Gastroesophageal sphincter (tissue), 4 donors: ENCODE measurements around the gene SLC38A3. TPM values are rescaled to one million over a fixed set of nuclear protein-coding genes. Genes with fewer than 3 reads are reported as not detected.

Experiments used
- ATAC-seq: fragments of 150-250 bp; one replicate; pipeline ENCODE4 v1.9.1; 2016; ENCODE audit warnings: mild to moderate bottlenecking, moderate library complexity
- H3K27ac ChIP-seq, 4 donors: fragments of 200-600 bp; sonication (generic) in 3 of 4; 1 replicate in 3 of 4; 2 replicates in 1 of 4; pipeline ENCODE4 v1.5.1; 2016 to 2019
- H3K27me3 ChIP-seq: fragments of 200-600 bp; sonication (generic); one replicate; pipeline ENCODE4 v1.5.1; 2019
- H3K36me3 ChIP-seq, 2 donors: fragments of 200-600 bp; sonication (generic); one replicate each; pipeline ENCODE4 v1.5.1; 2019; ENCODE audit warnings: control low read depth in 1 of 2
- H3K4me1 ChIP-seq, 3 donors: fragments of 200-600 bp; sonication (generic); 1 replicate in 2 of 3; 2 replicates in 1 of 3; pipeline ENCODE4 v1.5.1; 2016 to 2019; ENCODE audit warnings: control low read depth in 2 of 3
- H3K4me3 ChIP-seq, 2 donors: fragments of 200-600 bp; sonication (generic); one replicate each; pipeline ENCODE4 v1.5.1; 2019; ENCODE audit warnings: mild to moderate bottlenecking in 1 of 2, moderate library complexity in 1 of 2
- H3K9me3 ChIP-seq, 3 donors: fragments of 200-600 bp; sonication (generic); one replicate each; pipeline ENCODE4 v1.5.1; 2017 to 2019; ENCODE audit warnings: control low read depth in 2 of 3
- CTCF ChIP-seq, 4 experiments: fragments of 200-600 bp in 2 of 4; fragments of 450-650 bp in 2 of 4; sonication (generic) in 1 of 4; IDR thresholded peaks; one replicate each; pipeline ENCODE4 v1.5.1; 2017 to 2019; ENCODE audit warnings: antibody characterized with exemption in 4 of 4, mild to moderate bottlenecking in 2 of 4, moderate library complexity in 2 of 4
- EP300 ChIP-seq: sonication (generic); formaldehyde crosslinking; IDR thresholded peaks from one replicate; pipeline ENCODE4 v1.6.1; 2017; ENCODE audit warnings: antibody characterized with exemption, mild to moderate bottlenecking
- POLR2A ChIP-seq, 2 donors: fragments of 450-650 bp; IDR thresholded peaks; one replicate each; pipeline ENCODE4 v1.6.1; 2017; ENCODE audit warnings: antibody characterized with exemption in 2 of 2, mild to moderate bottlenecking in 2 of 2, moderate library complexity in 1 of 2
- POLR2AphosphoS5 ChIP-seq: sonication (generic); formaldehyde crosslinking; IDR thresholded peaks from one replicate; pipeline ENCODE4 v1.6.1; 2017; ENCODE audit warnings: antibody characterized with exemption
- WGBS, 2 donors: methylation state at CpG; one replicate each; pipeline ENCODE4 v1.1.5; 2018; ENCODE audit warnings: low coverage in 1 of 2; 5-methylcytosine and 5-hydroxymethylcytosine counted together
- total RNA-seq, 4 donors: library from RNA; depleted of rRNA; stranded (reverse); fragments of >200 nt; gene quantifications; one replicate each; pipeline ENCODE4 v1.1.0, GENCODE V29; 2016

SLC38A3 gene
- total RNA-seq, 4 donors from 2014 or later, result 0.35 TPM; not detected in 2

DNA sequence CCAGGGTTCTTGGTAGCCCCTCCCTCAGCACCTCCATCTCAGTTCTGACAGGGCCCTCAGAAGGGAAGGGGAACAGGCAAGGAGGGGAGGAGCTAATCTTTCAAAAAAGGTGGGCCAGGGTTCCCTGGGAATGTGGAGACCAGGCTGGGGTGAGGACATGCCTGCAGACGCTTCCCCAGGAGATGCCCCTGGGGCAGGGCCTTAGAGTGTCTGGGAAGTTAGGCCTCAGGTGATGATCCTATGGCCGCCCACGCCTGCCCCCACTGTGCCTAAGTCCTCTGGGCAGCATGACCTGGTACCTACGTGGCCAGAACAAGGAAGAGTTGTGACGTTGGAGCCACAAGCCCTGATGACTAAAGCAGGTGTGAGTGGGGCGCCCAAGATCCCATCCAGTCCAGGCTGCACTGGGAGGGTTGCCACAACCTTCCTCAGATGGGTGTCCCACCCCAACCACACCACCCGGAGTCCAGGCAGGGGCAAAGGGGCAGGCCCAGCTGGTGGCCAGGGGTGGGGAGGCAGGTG is 60.0 kb downstream of the SLC38A3 start:
- ATAC-seq, result peak; percentile 10
- H3K9me3 ChIP-seq, result no peaks in the 10 kb centered on the region
- WGBS, 2 donors, result no CpG with 5 or more reads among the region's 7 CpGs
- H3K27ac ChIP-seq, result peak overlapping the region; percentile 95 to 100 (median 98)
- H3K27me3 ChIP-seq, result no peaks in the 10 kb centered on the region
- peaks cover 0 to 96% (median 53%) of the 10 kb centered on the region in 3 donors for H3K4me1 ChIP-seq
- no peaks in the 10 kb centered on the region for H3K36me3 ChIP-seq
- no peak for TF ChIP-seq POLR2A (IDR thresholded peaks at IDR 0.05)
- TF ChIP-seq POLR2AphosphoS5, result no peak
- TF ChIP-seq EP300, result no peak
- H3K4me3 ChIP-seq, result peak overlapping the region in 1 of 2 donors; percentile 11

DNA sequence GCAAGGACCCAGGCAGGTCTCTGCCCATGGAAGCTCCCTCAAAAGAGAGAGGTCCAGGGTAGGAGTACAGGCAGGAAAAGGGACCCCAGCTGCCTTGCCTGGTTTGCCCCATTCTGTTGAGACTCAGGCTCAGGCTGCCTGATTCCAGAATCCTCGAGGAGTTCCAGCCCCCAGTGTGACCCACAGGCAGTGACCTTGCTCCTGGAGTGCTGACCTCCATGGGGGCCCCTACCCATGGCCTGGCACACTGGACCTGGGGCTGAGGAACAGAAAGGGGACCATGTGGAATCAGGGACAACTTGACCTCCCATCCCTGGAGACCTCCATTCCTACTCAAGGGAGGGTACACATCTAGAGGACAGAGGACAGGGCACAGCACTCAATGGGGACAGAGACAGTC is 60.5 kb downstream of the SLC38A3 start:
- H3K4me3 ChIP-seq, result peak overlapping the region in 1 of 2 donors; percentile 11
- no peak for TF ChIP-seq POLR2AphosphoS5
- H3K27me3 ChIP-seq, result no peaks in the 10 kb centered on the region
- ATAC-seq, result no peak
- peaks cover 0 to 99% (median 51%) of the 10 kb centered on the region in 3 donors for H3K4me1 ChIP-seq
- no peaks in the 10 kb centered on the region for H3K36me3 ChIP-seq
- no CpG with 5 or more reads among the region's 1 CpG for WGBS, 2 donors
- no peaks in the 10 kb centered on the region for H3K9me3 ChIP-seq
- peak overlapping the region; percentile 95 to 100 (median 98) for H3K27ac ChIP-seq

DNA sequence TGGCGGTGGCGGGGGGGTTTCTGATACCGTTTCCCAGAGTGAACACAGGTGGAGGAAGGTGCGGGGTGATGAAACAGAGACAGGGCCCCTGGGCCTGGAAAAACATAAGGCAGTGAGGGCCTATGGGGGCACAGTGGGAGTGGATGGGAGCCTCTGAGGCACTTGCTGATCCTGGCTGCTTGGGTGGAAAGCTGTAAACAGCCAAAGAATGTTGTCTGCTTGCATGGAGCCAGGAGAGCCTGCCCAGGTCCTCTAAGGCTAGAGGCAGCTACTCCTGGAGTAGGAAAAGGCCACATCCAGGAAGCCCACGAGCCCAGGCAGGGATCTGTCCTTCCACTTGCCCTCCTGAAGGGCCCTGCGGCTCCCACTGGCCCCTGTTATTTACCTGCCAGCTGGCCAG is 60.9 kb downstream of the SLC38A3 start:
- H3K36me3 ChIP-seq, result no peaks in the 10 kb centered on the region
- 85% methylated on average over 4 of the region's 6 CpGs; no CpG with 5 or more reads in 1 of the 2 donors for WGBS, 2 donors
- peak overlapping the region in 1 of 2 donors; percentile 68 for H3K4me3 ChIP-seq
- H3K27ac ChIP-seq, result peak overlapping the region; percentile 95 to 100 (median 98)
- ATAC-seq, result no peak
- H3K4me1 ChIP-seq, result peaks cover 0 to 99% (median 46%) of the 10 kb centered on the region in 3 donors
- no peaks in the 10 kb centered on the region for H3K9me3 ChIP-seq
- TF ChIP-seq POLR2A (IDR thresholded peaks at IDR 0.05), result no peak
- TF ChIP-seq EP300, result no peak
- TF ChIP-seq POLR2AphosphoS5, result no peak
- TF ChIP-seq CTCF (IDR thresholded peaks at IDR 0.05), result no peak
- H3K27me3 ChIP-seq, result no peaks in the 10 kb centered on the region

GRCh38 chr3:50266836-50267235 is 61.8 kb downstream of the SLC38A3 start:
- no peaks in the 10 kb centered on the region for H3K9me3 ChIP-seq
- no peak for ATAC-seq
- 0 to 20% methylated on average over 1 of the region's 7 CpGs for WGBS, 2 donors

DNA sequence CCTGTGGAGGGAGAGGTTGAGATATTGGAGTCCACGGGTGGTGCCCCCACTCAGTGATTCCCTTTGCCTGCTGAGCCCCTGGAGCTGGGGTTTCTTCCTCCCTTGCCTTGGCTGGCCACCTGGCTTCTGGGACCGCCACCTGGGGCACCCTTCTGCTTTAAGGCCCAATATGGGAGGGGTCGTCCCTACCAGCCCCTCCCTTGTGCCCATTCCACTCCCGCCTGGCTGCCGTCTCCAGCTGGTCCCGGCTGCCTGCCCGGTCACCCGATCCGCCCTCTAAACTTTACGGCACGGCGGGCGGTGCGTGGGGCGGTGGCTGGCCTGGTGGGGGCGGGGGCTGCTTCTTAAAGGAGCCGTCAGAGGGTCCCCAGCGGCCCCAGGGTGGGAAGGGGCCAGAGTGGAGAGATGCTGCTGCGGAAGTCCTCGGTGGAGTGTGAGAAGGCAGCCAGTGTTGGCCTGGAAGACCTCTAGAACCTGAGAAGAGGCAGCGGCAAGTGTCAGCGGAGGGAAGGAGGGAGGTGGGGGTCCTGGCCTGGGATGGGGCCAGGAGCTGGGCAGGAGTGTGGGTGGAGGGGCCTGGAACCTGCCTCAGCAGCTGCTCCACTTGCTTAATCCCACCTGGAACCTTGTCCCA is 62.3 kb downstream of the SLC38A3 start:
- ATAC-seq, result peak; percentile 23
- peak overlapping the region; percentile 95 to 100 (median 98) for H3K27ac ChIP-seq
- peaks cover 0 to 97% (median 40%) of the 10 kb centered on the region in 3 donors for H3K4me1 ChIP-seq
- peak overlapping the region; percentile 66 to 68 for H3K4me3 ChIP-seq
- 0 to 5% methylated on average over 1 to 4 of the region's 22 CpGs for WGBS, 2 donors
- no peaks in the 10 kb centered on the region for H3K36me3 ChIP-seq
- no peaks in the 10 kb centered on the region for H3K27me3 ChIP-seq
- no peaks in the 10 kb centered on the region for H3K9me3 ChIP-seq
- TF ChIP-seq EP300, result no peak
- peak; percentile 68 to 75 for TF ChIP-seq POLR2A (IDR thresholded peaks at IDR 0.05)
- peak in 1 of 4 experiments; percentile 20 for TF ChIP-seq CTCF (IDR thresholded peaks at IDR 0.05)
- peak; percentile 93 for TF ChIP-seq POLR2AphosphoS5

More at GRCh38 chr3:50266836-50267235, 61.8 kb downstream of the SLC38A3 start:
- Histone ChIP-seq H3K27ac (peak overlapping the region; percentile 95 to 100 (median 98)), H3K27me3 (no peaks in the 10 kb centered on the region), H3K4me3 (peak overlapping the region; percentile 66 to 68), H3K36me3 (no peaks in the 10 kb centered on the region), H3K4me1 (peaks cover 0 to 96% (median 40%) of the 10 kb centered on the region in 3 donors)
- no peak for TF ChIP-seq POLR2AphosphoS5
- no peak for TF ChIP-seq CTCF (IDR thresholded peaks at IDR 0.05)
- no peak for TF ChIP-seq EP300
- TF ChIP-seq POLR2A (IDR thresholded peaks at IDR 0.05), result no peak
